Activated gamma-delta T cell (primary cell): ENCODE results near the gene IL1RAPL2.

ENCODE experiments used
- DNase-seq: peaks from one replicate; lab custom pipeline; 2025; lab: John Stamatoyannopoulos, UW

Gene IL1RAPL2

GRCh38 chrX:105269386-105269785 is 703.4 kb downstream of the IL1RAPL2 start:
- no peak for DNase-seq

GRCh38 chrX:105273326-105273725 is 707.3 kb downstream of the IL1RAPL2 start:
- DNase-seq = no peak

- DNase-seq = no peak
Observed at GRCh38 chrX:105274091-105274490, 708.1 kb downstream of the IL1RAPL2 start.

- no peak for DNase-seq
Observed at GRCh38 chrX:105277132-105277531, 711.1 kb downstream of the IL1RAPL2 start.

- DNase-seq = no peak
Observed at GRCh38 chrX:105282077-105282476, 716.1 kb downstream of the IL1RAPL2 start.

- no peak for DNase-seq
Observed at GRCh38 chrX:105297041-105297440, 731.0 kb downstream of the IL1RAPL2 start.

- DNase-seq = no peak
Observed at GRCh38 chrX:105299286-105299685, 733.3 kb downstream of the IL1RAPL2 start.

- DNase-seq = no peak
Observed at GRCh38 chrX:105302246-105302645, 736.2 kb downstream of the IL1RAPL2 start.

GRCh38 chrX:105307762-105308161 is 741.8 kb downstream of the IL1RAPL2 start:
- no peak for DNase-seq

- DNase-seq = no peak
Observed at GRCh38 chrX:105313596-105313995, 747.6 kb downstream of the IL1RAPL2 start.

- no peak for DNase-seq
Observed at GRCh38 chrX:105314458-105314857, 748.5 kb downstream of the IL1RAPL2 start.

- no peak for DNase-seq
Observed at GRCh38 chrX:105315248-105315647, 749.2 kb downstream of the IL1RAPL2 start.

GRCh38 chrX:105317117-105317516 is 751.1 kb downstream of the IL1RAPL2 start:
- DNase-seq = no peak

GRCh38 chrX:105323928-105324327 is 757.9 kb downstream of the IL1RAPL2 start:
- no peak for DNase-seq

GRCh38 chrX:105328773-105329172 is 762.8 kb downstream of the IL1RAPL2 start:
- DNase-seq = no peak

GRCh38 chrX:105331244-105331643 is 765.2 kb downstream of the IL1RAPL2 start:
- no peak for DNase-seq

- no peak for DNase-seq
Observed at GRCh38 chrX:105347373-105347772, 781.4 kb downstream of the IL1RAPL2 start.

GRCh38 chrX:105349476-105349875 is 783.5 kb downstream of the IL1RAPL2 start:
- no peak for DNase-seq

- DNase-seq = no peak
Observed at GRCh38 chrX:105375816-105376215, 809.8 kb downstream of the IL1RAPL2 start.

GRCh38 chrX:105424729-105425128 is 858.7 kb downstream of the IL1RAPL2 start:
- no peak for DNase-seq

GRCh38 chrX:105451401-105451800 is 885.4 kb downstream of the IL1RAPL2 start:
- DNase-seq = no peak

GRCh38 chrX:105458846-105459245 is 892.8 kb downstream of the IL1RAPL2 start:
- DNase-seq = no peak

- DNase-seq = no peak
Observed at GRCh38 chrX:105460376-105460775, 894.4 kb downstream of the IL1RAPL2 start.

GRCh38 chrX:105461016-105461415 is 895.0 kb downstream of the IL1RAPL2 start:
- no peak for DNase-seq

GRCh38 chrX:105462186-105462585 is 896.2 kb downstream of the IL1RAPL2 start:
- no peak for DNase-seq
